ENCODE measurements around the gene PRKCH. TPM values are rescaled to one million over a fixed set of nuclear protein-coding genes. Genes with fewer than 3 reads are reported as not detected.

The PRKCH gene
- total RNA-seq, 1 donor from 2014 or later = 145 TPM

GRCh38 chr14:61564618-61565091 lies 243.3 kb downstream of the PRKCH start:
- Mint-ChIP-seq H3K27me3 (ENCODE audit: insufficient read depth) (no peaks in the 10 kb centered on the region), H3K4me3 (no peak overlapping the region), H3K36me3 (ENCODE audit: low read depth) (peaks cover 6% of the 10 kb centered on the region), H3K9me3 (peaks cover 6% of the 10 kb centered on the region), H3K27ac (no peak overlapping the region), H3K4me1 (ENCODE audit: low read depth) (peaks cover 87% of the 10 kb centered on the region)
- intact Hi-C loops (cut with micrococcal nuclease) = loop anchor here (5.0 to 10.0 kb wide), 2 partner anchors 33 to 90 kb away; no protein-coding TSS in a partner anchor
- no peak for DNase-seq (ENCODE audit: low spot score)

DNA sequence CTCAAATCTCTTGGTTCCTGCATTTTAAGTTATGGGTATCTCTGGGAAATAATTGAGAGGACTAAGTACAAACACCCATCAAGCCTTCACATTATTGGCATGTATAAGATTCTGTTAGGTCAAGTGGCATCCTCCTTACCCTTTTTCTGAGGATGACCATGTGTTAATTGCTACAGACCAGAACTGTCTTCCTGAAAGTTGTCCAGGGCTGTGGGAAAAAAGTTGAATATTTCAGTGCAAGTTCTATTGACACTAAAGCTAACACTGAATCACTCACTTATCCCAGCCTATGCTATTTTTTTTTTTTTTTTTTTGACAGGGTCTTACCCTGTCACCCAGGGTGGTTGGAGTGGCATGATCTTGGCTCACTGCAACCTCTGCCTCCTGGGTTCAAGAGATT lies 243.8 kb downstream of the PRKCH start:
- H3K27me3 Mint-ChIP-seq (ENCODE audit: insufficient read depth) = no peaks in the 10 kb centered on the region

GRCh38 chr14:61565836-61566536 lies 244.6 kb downstream of the PRKCH start:
- Mint-ChIP-seq H3K9me3 (peaks cover 6% of the 10 kb centered on the region), H3K36me3 (ENCODE audit: low read depth) (peaks cover 6% of the 10 kb centered on the region), H3K27ac (no peak overlapping the region), H3K27me3 (ENCODE audit: insufficient read depth) (no peaks in the 10 kb centered on the region), H3K4me1 (ENCODE audit: low read depth) (peaks cover 95% of the 10 kb centered on the region), H3K4me3 (no peak overlapping the region)
- intact Hi-C loops (cut with micrococcal nuclease) = loop anchor here (10.0 kb wide), 1 partner anchor 91 kb away; no protein-coding TSS in a partner anchor
- DNase-seq (ENCODE audit: low spot score) = no peak

More for the DNA sequence above, 243.8 kb downstream of the PRKCH start:
- no peak overlapping the region for H3K27ac Mint-ChIP-seq
- no peak overlapping the region for H3K4me3 Mint-ChIP-seq
- peaks cover 6% of the 10 kb centered on the region for H3K36me3 Mint-ChIP-seq (ENCODE audit: low read depth)
- H3K9me3 Mint-ChIP-seq = peaks cover 6% of the 10 kb centered on the region
- no peak for DNase-seq (ENCODE audit: low spot score)
- intact Hi-C loops (cut with micrococcal nuclease) = loop anchor here (10.0 kb wide), 1 partner anchor 90 kb away; no protein-coding TSS in a partner anchor
- peaks cover 87% of the 10 kb centered on the region for H3K4me1 Mint-ChIP-seq (ENCODE audit: low read depth)

DNA sequence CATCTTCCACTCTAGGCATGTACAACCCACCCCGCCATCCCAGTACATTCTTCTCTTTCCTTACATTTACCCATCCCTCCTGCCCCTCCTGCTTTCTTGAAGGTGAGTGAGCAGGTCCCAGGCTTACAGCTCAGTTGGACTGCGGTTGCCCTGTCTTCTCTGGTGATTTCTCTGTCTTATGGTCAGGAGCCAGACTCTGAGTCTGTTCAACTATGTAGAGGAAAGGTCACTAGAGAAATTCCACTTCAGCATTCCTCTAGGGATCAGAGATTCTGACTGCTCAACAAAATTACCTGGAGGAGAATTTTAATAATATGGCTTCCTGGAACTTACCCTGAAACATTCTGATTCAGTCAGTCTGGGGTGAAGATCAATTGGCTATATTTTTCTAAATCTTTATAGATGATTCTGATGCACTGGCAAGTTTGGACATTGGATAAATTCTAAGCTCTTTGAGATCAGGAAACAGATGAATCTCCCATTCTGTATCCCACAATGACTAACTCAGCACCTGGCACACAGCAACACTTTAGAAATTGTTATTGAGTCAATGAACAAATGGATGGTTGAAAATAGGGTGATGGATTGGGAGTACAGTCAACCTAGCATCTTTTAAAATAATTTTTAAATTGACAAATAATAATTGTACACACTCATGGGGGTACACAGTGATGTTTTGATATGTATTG lies 245.3 kb downstream of the PRKCH start:
- H3K27ac Mint-ChIP-seq = peak overlapping the region; percentile 59
- DNase-seq (ENCODE audit: low spot score) = no peak
- H3K4me1 Mint-ChIP-seq (ENCODE audit: low read depth) = peaks cover 95% of the 10 kb centered on the region
- H3K9me3 Mint-ChIP-seq = peaks cover 6% of the 10 kb centered on the region
- intact Hi-C loops (cut with micrococcal nuclease) = loop anchor here (10.0 kb wide), 1 partner anchor 92 kb away; no protein-coding TSS in a partner anchor
- H3K36me3 Mint-ChIP-seq (ENCODE audit: low read depth) = peaks cover 6% of the 10 kb centered on the region
- H3K4me3 Mint-ChIP-seq = no peak overlapping the region
- no peaks in the 10 kb centered on the region for H3K27me3 Mint-ChIP-seq (ENCODE audit: insufficient read depth)

DNA sequence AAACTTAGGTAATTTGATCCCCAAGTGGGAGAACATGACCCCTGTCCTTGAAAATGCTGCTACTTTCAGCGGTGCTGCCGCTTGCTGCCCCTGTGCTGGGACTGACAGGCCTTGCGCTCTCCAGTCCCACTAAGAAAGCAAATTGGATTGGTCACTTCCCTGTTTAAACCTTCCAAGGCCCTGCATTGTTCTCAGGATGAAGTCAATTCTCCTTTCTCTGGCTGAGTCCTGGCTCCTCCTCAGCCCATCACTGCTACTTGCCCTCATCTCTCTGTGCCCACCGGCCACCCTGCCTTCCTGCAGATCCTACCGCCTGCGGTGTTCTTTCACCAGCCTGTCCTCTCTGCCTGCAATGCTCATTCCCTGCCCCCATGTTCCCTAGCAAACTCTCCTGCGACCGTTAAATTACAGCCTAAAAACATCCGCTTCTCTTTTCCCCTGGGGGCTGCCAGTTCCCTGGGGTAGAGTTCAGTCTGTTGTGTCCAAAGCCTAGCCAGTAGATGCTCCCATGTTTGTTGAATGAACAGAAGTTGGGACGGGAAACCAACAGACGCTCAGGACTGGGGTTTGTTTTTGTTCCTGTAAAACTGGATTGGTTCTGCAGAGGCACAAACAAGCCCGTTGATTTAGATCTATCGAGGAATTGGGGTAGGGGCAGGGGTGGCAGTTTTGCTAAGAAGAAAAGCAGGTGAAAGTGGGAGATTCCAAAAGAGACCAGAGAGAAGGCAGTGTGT lies 246.6 kb downstream of the PRKCH start:
- Mint-ChIP-seq H3K27me3 (ENCODE audit: insufficient read depth) (no peaks in the 10 kb centered on the region), H3K9me3 (peaks cover 6% of the 10 kb centered on the region), H3K4me1 (ENCODE audit: low read depth) (peaks cover 94% of the 10 kb centered on the region), H3K4me3 (peak overlapping the region; percentile 64), H3K27ac (peak overlapping the region; percentile 48), H3K36me3 (ENCODE audit: low read depth) (peaks cover 7% of the 10 kb centered on the region)
- no peak for DNase-seq (ENCODE audit: low spot score)
- intact Hi-C loops (cut with micrococcal nuclease) = loop anchor here (2.0 to 10.0 kb wide), 2 partner anchors 93 kb away; no protein-coding TSS in a partner anchor

- peak; percentile 55 for DNase-seq (ENCODE audit: low spot score)
- H3K9me3 Mint-ChIP-seq = peaks cover 6% of the 10 kb centered on the region
- H3K27ac Mint-ChIP-seq = peak overlapping the region; percentile 66
- H3K4me3 Mint-ChIP-seq = peak overlapping the region; percentile 75
- no peaks in the 10 kb centered on the region for H3K27me3 Mint-ChIP-seq (ENCODE audit: insufficient read depth)
- peaks cover 6% of the 10 kb centered on the region for H3K36me3 Mint-ChIP-seq (ENCODE audit: low read depth)
- H3K4me1 Mint-ChIP-seq (ENCODE audit: low read depth) = peaks cover 94% of the 10 kb centered on the region
- intact Hi-C loops (cut with micrococcal nuclease) = loop anchor here (2.0 to 10.0 kb wide), 2 partner anchors 92 to 94 kb away; no protein-coding TSS in a partner anchor
Observed at GRCh38 chr14:61568572-61569011, 247.2 kb downstream of the PRKCH start.

DNA sequence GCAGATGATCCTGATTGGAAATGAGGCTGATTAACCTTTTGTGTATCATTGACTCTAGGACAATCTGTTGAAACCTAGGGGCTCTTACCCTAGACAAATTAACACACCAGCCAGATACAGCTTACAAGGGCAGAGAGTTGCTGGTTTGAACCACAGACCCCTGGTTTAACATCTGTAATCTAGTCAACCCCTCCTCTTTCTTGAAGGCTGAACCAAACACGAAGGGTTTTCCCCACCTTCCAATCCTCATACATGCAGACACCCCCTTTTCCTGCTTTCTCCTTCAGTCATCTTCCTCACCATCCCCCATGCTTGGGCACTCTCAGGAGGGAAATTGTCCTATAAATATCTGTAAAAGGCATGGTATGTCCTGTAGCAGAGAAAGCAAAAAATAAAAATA lies 247.9 kb downstream of the PRKCH start:
- H3K27me3 Mint-ChIP-seq (ENCODE audit: insufficient read depth) = no peaks in the 10 kb centered on the region

GRCh38 chr14:61569812-61570548 lies 248.6 kb downstream of the PRKCH start:
- Mint-ChIP-seq H3K9me3 (peaks cover 6% of the 10 kb centered on the region), H3K27me3 (ENCODE audit: insufficient read depth) (no peaks in the 10 kb centered on the region), H3K36me3 (ENCODE audit: low read depth) (peaks cover 4% of the 10 kb centered on the region), H3K27ac (peak overlapping the region; percentile 66), H3K4me3 (peak overlapping the region; percentile 75), H3K4me1 (ENCODE audit: low read depth) (peaks cover 89% of the 10 kb centered on the region)
- DNase-seq (ENCODE audit: low spot score) = peak; percentile 40
- intact Hi-C loops (cut with micrococcal nuclease) = loop anchor here (1.0 to 10.0 kb wide), 4 partner anchors 8 to 95 kb away; no protein-coding TSS in a partner anchor

More for the DNA sequence above, 247.9 kb downstream of the PRKCH start:
- DNase-seq (ENCODE audit: low spot score) = no peak
- intact Hi-C loops (cut with micrococcal nuclease) = loop anchor here (2.0 to 10.0 kb wide), 2 partner anchors 91 to 95 kb away; no protein-coding TSS in a partner anchor
- Mint-ChIP-seq H3K27ac (peak overlapping the region; percentile 66), H3K36me3 (ENCODE audit: low read depth) (peaks cover 4% of the 10 kb centered on the region), H3K4me1 (ENCODE audit: low read depth) (peaks cover 92% of the 10 kb centered on the region), H3K9me3 (peaks cover 6% of the 10 kb centered on the region), H3K4me3 (peak overlapping the region; percentile 75)

DNA sequence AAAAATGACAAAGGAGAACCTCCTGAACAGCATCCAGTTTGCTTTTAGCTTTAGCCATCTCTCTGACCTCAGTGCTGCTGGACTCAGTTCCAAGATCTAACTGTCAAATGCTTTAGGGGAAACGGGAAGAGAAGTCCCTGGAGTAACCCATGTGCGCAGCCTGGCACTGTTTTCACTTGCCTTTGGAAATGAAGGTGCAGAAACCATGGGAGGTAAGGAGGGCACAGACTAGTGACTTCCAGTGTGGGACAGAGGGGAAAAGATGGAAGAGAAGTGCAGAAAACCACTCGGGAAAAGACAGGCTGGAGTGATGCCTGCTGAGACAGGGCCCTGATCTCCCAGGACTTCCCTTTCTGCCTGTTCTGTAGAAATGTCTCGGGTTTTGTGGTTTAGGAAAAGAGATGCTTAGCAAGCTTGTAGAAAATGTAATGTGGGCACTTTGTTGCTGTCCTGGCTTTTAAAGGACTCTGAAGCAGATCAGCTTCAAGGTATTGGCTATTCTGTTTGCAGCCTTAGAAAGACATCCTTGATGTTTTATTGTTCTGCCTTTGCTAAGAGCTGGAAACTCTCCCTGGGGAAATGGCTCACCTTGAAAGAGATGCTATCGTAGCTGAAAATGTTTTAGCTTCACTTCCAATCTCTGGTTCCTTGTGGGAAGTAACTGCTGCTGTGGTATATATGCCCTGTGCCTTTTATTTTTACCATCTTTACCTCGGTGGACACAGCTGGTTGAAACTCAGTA lies 249.3 kb downstream of the PRKCH start:
- peaks cover 85% of the 10 kb centered on the region for H3K4me1 Mint-ChIP-seq (ENCODE audit: low read depth)
- peaks cover 4% of the 10 kb centered on the region for H3K36me3 Mint-ChIP-seq (ENCODE audit: low read depth)
- DNase-seq (ENCODE audit: low spot score) = no peak
- H3K27ac Mint-ChIP-seq = peak overlapping the region; percentile 66
- no peaks in the 10 kb centered on the region for H3K27me3 Mint-ChIP-seq (ENCODE audit: insufficient read depth)
- intact Hi-C loops (cut with micrococcal nuclease) = loop anchor here (1.0 to 2.0 kb wide), 2 partner anchors 8 to 24 kb away; no protein-coding TSS in a partner anchor
- H3K4me3 Mint-ChIP-seq = peak overlapping the region; percentile 75
- peaks cover 5% of the 10 kb centered on the region for H3K9me3 Mint-ChIP-seq

DNA sequence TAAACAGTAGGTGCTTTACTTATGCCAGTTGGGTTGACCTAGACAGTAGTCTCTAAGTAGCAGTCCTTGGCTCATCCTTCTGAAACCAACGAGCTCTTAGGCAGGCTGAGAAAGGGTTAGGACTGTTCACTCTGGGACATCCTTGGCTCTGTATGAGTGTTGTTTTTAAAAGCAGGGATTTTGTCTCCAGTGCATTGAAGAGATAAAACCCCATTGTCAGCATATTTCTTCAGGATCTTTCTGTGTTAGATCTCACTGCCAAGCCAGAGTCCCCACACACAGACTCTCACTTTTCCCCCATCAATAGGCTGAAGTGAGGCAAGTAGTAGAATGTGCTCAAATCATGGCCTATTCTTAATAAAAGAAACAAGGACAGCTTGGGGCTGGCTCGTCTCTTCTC lies 250.5 kb downstream of the PRKCH start:
- no peak overlapping the region for H3K4me3 Mint-ChIP-seq
- H3K4me1 Mint-ChIP-seq (ENCODE audit: low read depth) = peaks cover 74% of the 10 kb centered on the region
- no peaks in the 10 kb centered on the region for H3K27me3 Mint-ChIP-seq (ENCODE audit: insufficient read depth)
- intact Hi-C loops (cut with micrococcal nuclease) = loop anchor here (2.0 kb wide), 1 partner anchor 23 kb away; no protein-coding TSS in a partner anchor
- peaks cover 4% of the 10 kb centered on the region for H3K36me3 Mint-ChIP-seq (ENCODE audit: low read depth)
- DNase-seq (ENCODE audit: low spot score) = no peak
- no peaks in the 10 kb centered on the region for H3K9me3 Mint-ChIP-seq
- no peak overlapping the region for H3K27ac Mint-ChIP-seq

- Mint-ChIP-seq H3K9me3 (no peaks in the 10 kb centered on the region), H3K27ac (no peak overlapping the region), H3K36me3 (ENCODE audit: low read depth) (peaks cover 4% of the 10 kb centered on the region), H3K4me1 (ENCODE audit: low read depth) (peaks cover 72% of the 10 kb centered on the region), H3K4me3 (no peak overlapping the region), H3K27me3 (ENCODE audit: insufficient read depth) (peaks cover 2% of the 10 kb centered on the region)
- no peak for DNase-seq (ENCODE audit: low spot score)
- intact Hi-C loops (cut with micrococcal nuclease) = no loop called here
Observed at GRCh38 chr14:61573321-61573720, 251.9 kb downstream of the PRKCH start.
